Measurements from ENCODE around the gene HHLA2. TPM values are rescaled to one million over a fixed set of nuclear protein-coding genes. Genes with fewer than 3 reads are reported as not detected.

Gene HHLA2
- total and polyA plus RNA-seq, 2 of the 8 experiments (the other 6 are each of a cell fraction or from before 2014, with no cell fraction given) = not detected

- no peak overlapping the region for H3K27ac ChIP-seq (ENCODE audit: low read depth, low read length)
- no peaks in the 10 kb centered on the region for H3K79me1 ChIP-seq (ENCODE audit: low read depth, low read length)
- no peaks in the 10 kb centered on the region for H3K27me3 ChIP-seq (replicated peaks in 1 of 4; ENCODE audit: control insufficient read depth in 3 of 4, extremely low read depth in 1 of 4, insufficient read depth in 3 of 4, low read length in 3 of 4)
- H3K14ac ChIP-seq (ENCODE audit: insufficient read length) = no peak overlapping the region
- no peaks in the 10 kb centered on the region for H3K79me2 ChIP-seq (ENCODE audit: control insufficient read depth in 1 of 2, insufficient read depth in 2 of 2, low read length in 2 of 2)
- WGBS, 2 experiments (ENCODE audit: extremely low coverage in 1 of 2, insufficient coverage in 1 of 2, insufficient read length in 1 of 2, insufficient replicate concordance in 2 of 2, low coverage in 1 of 2, low lambda C conversion rate in 2 of 2, missing lambda C conversion rate in 1 of 2) = 79% methylated on average over 12 of the region's 12 CpGs; no CpG with 5 or more reads in 1 of the 2 experiments
- H3K56ac ChIP-seq (replicated peaks; ENCODE audit: insufficient read length, low read depth, low read length) = no peak overlapping the region
- DNase-seq (ENCODE audit: low read depth in 1 of 2, low spot score in 2 of 2) = no peak
- H3K9me3 ChIP-seq (ENCODE audit: insufficient read depth in 2 of 2, low read depth in 1 of 2, low read length in 1 of 2) = no peaks in the 10 kb centered on the region
- H3K36me3 ChIP-seq (ENCODE audit: control insufficient read depth in 2 of 4, insufficient read depth in 4 of 4, low read length in 3 of 4) = no peaks in the 10 kb centered on the region
- H2AK5ac ChIP-seq (ENCODE audit: low read depth, low read length) = no peak overlapping the region
- H3K4me2 ChIP-seq (ENCODE audit: insufficient read depth in 1 of 2, low read depth in 2 of 2, low read length in 2 of 2) = no peak overlapping the region
- no peak overlapping the region for H4K8ac ChIP-seq (ENCODE audit: extremely low read depth, insufficient read depth, low read length)
- TF ChIP-seq CEBPB (IDR thresholded peaks at IDR 0.05; ENCODE audit: low read depth, low read length) (0 out of 2 replicates have a peak, but pooled peaks have one; percentile 56), BACH1 (IDR thresholded peaks at IDR 0.05; ENCODE audit: low read length) (no peak)
- no peak overlapping the region for H4K5ac ChIP-seq (ENCODE audit: insufficient read length, low read depth, low read length)
- no peak overlapping the region; the same call in 1 of the 2 replicates for H2AFZ ChIP-seq (ENCODE audit: low read length)
- no peak overlapping the region for H3K9ac ChIP-seq (replicated peaks in 1 of 4; ENCODE audit: extremely low read depth in 1 of 4, low read depth in 3 of 4, low read length in 3 of 4)
- H3K18ac ChIP-seq (ENCODE audit: extremely low read depth, low read length) = no peak overlapping the region
- no peak overlapping the region for H2BK5ac ChIP-seq (ENCODE audit: low read depth, low read length)
- no peak overlapping the region for H3K23ac ChIP-seq (ENCODE audit: insufficient read length)
- CTCF ChIA-PET (ENCODE audit: partially characterized antibody) = interaction anchor here (0.5 to 1.4 kb wide), 2 partner anchors 117 to 235 kb away, joined by 3 to 4 read pairs; no protein-coding TSS in a partner anchor
- H2BK15ac ChIP-seq (ENCODE audit: low read length) = no peak overlapping the region
- no peak for FAIRE-seq
- H3K4ac ChIP-seq (replicated peaks; ENCODE audit: insufficient read length, low read depth, low read length) = no peak overlapping the region
- no peaks in the 10 kb centered on the region for H3K23me2 ChIP-seq (ENCODE audit: low read depth, low read length)
- no peak overlapping the region; the same call in 1 of the 2 replicates for H2BK12ac ChIP-seq (ENCODE audit: low read depth, low read length)
- POLR2A ChIA-PET (ENCODE audit: partially characterized antibody) = no interaction called here
- no peak overlapping the region for H4K91ac ChIP-seq (replicated peaks; ENCODE audit: insufficient read length, low read length)
- peak overlapping the region; percentile 49; the same call in 1 of the 2 replicates for H2BK20ac ChIP-seq (ENCODE audit: low read length)
- H3K4me1 ChIP-seq (replicated peaks in 1 of 4; ENCODE audit: control insufficient read depth in 3 of 4, insufficient read depth in 4 of 4, low read length in 3 of 4) = peaks cover 0 to 7% (median 4%) of the 10 kb centered on the region in 4 experiments; a peak in 3 of 7 replicates
- no peak overlapping the region for H3K4me3 ChIP-seq (ENCODE audit: extremely low read depth in 1 of 4, insufficient read depth in 2 of 4, low read depth in 3 of 4, low read length in 4 of 4)
- H2BK120ac ChIP-seq (replicated peaks; ENCODE audit: low read depth, low read length) = no peak overlapping the region
- H4K20me1 ChIP-seq (replicated peaks in 1 of 2; ENCODE audit: control insufficient read depth in 1 of 2, insufficient read depth in 2 of 2, low read length in 2 of 2) = no peaks in the 10 kb centered on the region
These were observed 92.1 kb downstream of the HHLA2 start for GRCh38 chr3:108388136-108389132.
